H9 (cell line): ENCODE measurements around the gene LARP4B. TPM values are rescaled to one million over a fixed set of nuclear protein-coding genes. Genes with fewer than 3 reads are reported as not detected.

Experiments used
- DNase-seq: peaks from one replicate; pipeline ENCODE4 v3.0.0-alpha.2; 2017
- H2AFZ ChIP-seq: one replicate; pipeline ENCODE4 v1.6.1; 2013; ENCODE audit warnings: mild to moderate bottlenecking, low read length, control low read depth, moderate library complexity
- H2AK5ac ChIP-seq: 2 replicates; pipeline ENCODE4 v1.6.1; 2013; ENCODE audit warnings: low read length, control low read depth, mixed read lengths; ENCODE audit not compliant: insufficient read length
- H2BK120ac ChIP-seq: one replicate; pipeline ENCODE4 v1.6.1; 2013; ENCODE audit warnings: low read depth, mild to moderate bottlenecking, low read length, control low read depth, inconsistent platforms; ENCODE audit not compliant: poor library complexity, severe bottlenecking
- H2BK12ac ChIP-seq: 2 replicates; pipeline ENCODE4 v1.6.1; 2013; ENCODE audit warnings: low read length, control low read depth, mixed read lengths, low read depth; ENCODE audit not compliant: insufficient read length
- H2BK15ac ChIP-seq: 2 replicates; pipeline ENCODE4 v1.6.1; 2013; ENCODE audit warnings: low read depth, low read length, control low read depth
- H2BK20ac ChIP-seq: one replicate; pipeline ENCODE4 v1.6.1; 2013; ENCODE audit warnings: low read depth, mild to moderate bottlenecking, low read length, control low read depth, inconsistent platforms; ENCODE audit not compliant: poor library complexity, severe bottlenecking
- H2BK5ac ChIP-seq: 2 replicates; pipeline ENCODE4 v1.6.1; 2013; ENCODE audit warnings: low read length, control low read depth, mixed read lengths; ENCODE audit not compliant: insufficient read length
- H3K14ac ChIP-seq: 2 replicates; pipeline ENCODE4 v1.6.1; 2013; ENCODE audit warnings: low read length, control low read depth; ENCODE audit not compliant: insufficient read depth
- H3K18ac ChIP-seq: 2 replicates; pipeline ENCODE4 v1.6.1; 2013; ENCODE audit warnings: low read depth, mild to moderate bottlenecking, mixed read lengths, low read length, control low read depth; ENCODE audit not compliant: insufficient read length
- H3K23ac ChIP-seq: 2 replicates; pipeline ENCODE4 v1.6.1; 2013; ENCODE audit warnings: low read length, control low read depth, mixed read lengths, low read depth; ENCODE audit not compliant: insufficient read length
- H3K23me2 ChIP-seq: 2 replicates; pipeline ENCODE4 v1.6.1; 2013; ENCODE audit warnings: low read depth, mild to moderate bottlenecking, mixed read lengths, low read length, control low read depth; ENCODE audit not compliant: insufficient read length, poor library complexity, severe bottlenecking
- H3K27ac ChIP-seq: 2 replicates; pipeline ENCODE4 v1.5.1; 2013; ENCODE audit warnings: low read length, control low read depth, mixed read lengths, low read depth; ENCODE audit not compliant: insufficient read length
- H3K27me3 ChIP-seq: 2 replicates; pipeline ENCODE4 v1.6.1; 2013; ENCODE audit warnings: low read length, control low read depth, inconsistent platforms; ENCODE audit not compliant: insufficient read depth
- H3K4ac ChIP-seq: 2 replicates; pipeline ENCODE4 v1.6.1; 2013; ENCODE audit warnings: low read depth, mild to moderate bottlenecking, control low read depth, inconsistent platforms, low read length, moderate library complexity
- H3K4me1 ChIP-seq: 2 replicates; pipeline ENCODE4 v1.6.1; 2013; ENCODE audit warnings: low read length, control low read depth, inconsistent platforms; ENCODE audit not compliant: insufficient read depth
- H3K4me2 ChIP-seq: 2 replicates; pipeline ENCODE4 v1.6.1; 2013; ENCODE audit warnings: low read length, control low read depth, mixed read lengths; ENCODE audit not compliant: insufficient read length, insufficient read depth
- H3K56ac ChIP-seq: 2 replicates; pipeline ENCODE4 v1.6.1; 2013; ENCODE audit warnings: low read depth, mild to moderate bottlenecking, mixed read lengths, low read length, control low read depth; ENCODE audit not compliant: insufficient read length
- H3K79me1 ChIP-seq: 2 replicates; pipeline ENCODE4 v1.6.1; 2013; ENCODE audit warnings: low read depth, mild to moderate bottlenecking, moderate library complexity, low read length, control low read depth, inconsistent platforms; ENCODE audit not compliant: insufficient read depth, poor library complexity, severe bottlenecking
- H3K79me2 ChIP-seq: 2 replicates; pipeline ENCODE4 v1.6.1; 2013; ENCODE audit warnings: low read length, control low read depth, inconsistent platforms; ENCODE audit not compliant: insufficient read depth
- H3K9ac ChIP-seq: 2 replicates; pipeline ENCODE4 v1.6.1; 2013; ENCODE audit warnings: low read length, control low read depth, mixed read lengths; ENCODE audit not compliant: insufficient read length; ENCODE audit errors: extremely low read depth
- H3K9me3 ChIP-seq: one replicate; pipeline ENCODE4 v1.6.1; 2013; ENCODE audit warnings: low read depth, low read length, inconsistent platforms; ENCODE audit not compliant: control insufficient read depth
- H3T11ph ChIP-seq: one replicate; pipeline ENCODE4 v1.6.1; 2013; ENCODE audit warnings: mild to moderate bottlenecking, low read length, control low read depth, inconsistent platforms
- H4K20me1 ChIP-seq: one replicate; pipeline ENCODE4 v1.6.1; 2013; ENCODE audit not compliant: control insufficient read depth, insufficient read length, insufficient read depth
- H4K5ac ChIP-seq: 2 replicates; pipeline ENCODE4 v1.6.1; 2013; ENCODE audit warnings: low read depth, mild to moderate bottlenecking, mixed read lengths, low read length, control low read depth; ENCODE audit not compliant: insufficient read length
- H4K8ac ChIP-seq: replicated peaks from 2 replicates; pipeline ENCODE4 v1.6.1; 2013; ENCODE audit warnings: low read length, control low read depth, mixed read lengths, low read depth; ENCODE audit not compliant: insufficient read length
- H4K91ac ChIP-seq: 2 replicates; pipeline ENCODE4 v1.6.1; 2013; ENCODE audit warnings: low read depth, mild to moderate bottlenecking, moderate library complexity, mixed read lengths, low read length, control low read depth; ENCODE audit not compliant: insufficient read length
- H3K27ac Mint-ChIP-seq, 3 experiments: 2 replicates in 2 of 3; 3 replicates in 1 of 3; pipeline ENCODE4 v1.8.0; 2020 to 2021; ENCODE audit warnings: mixed read lengths in 3 of 3, mild to moderate bottlenecking in 1 of 3, moderate library complexity in 1 of 3
- H3K27me3 Mint-ChIP-seq: 2 replicates; pipeline ENCODE4 v1.8.0; 2021; ENCODE audit warnings: low read depth, mild to moderate bottlenecking, moderate library complexity, mixed read lengths
- H3K36me3 Mint-ChIP-seq, 3 experiments: 2 replicates in 2 of 3; 3 replicates in 1 of 3; pipeline ENCODE4 v1.8.0; 2020 to 2021; ENCODE audit warnings: low read depth in 3 of 3, mixed read lengths in 3 of 3; ENCODE audit not compliant: insufficient read depth in 1 of 3
- H3K4me1 Mint-ChIP-seq, 2 experiments: 2 replicates each; pipeline ENCODE4 v1.8.0; 2020; ENCODE audit warnings: mixed read lengths in 2 of 2
- H3K4me3 Mint-ChIP-seq, 2 experiments: 2 replicates in 1 of 2; 3 replicates in 1 of 2; pipeline ENCODE4 v1.8.0; 2020 to 2021; ENCODE audit warnings: mild to moderate bottlenecking in 2 of 2, mixed read lengths in 2 of 2, moderate library complexity in 1 of 2
- H3K9me3 Mint-ChIP-seq, 2 experiments: 2 replicates in 1 of 2; 3 replicates in 1 of 2; pipeline ENCODE4 v1.8.0; 2020; ENCODE audit warnings: mild to moderate bottlenecking in 2 of 2, mixed read lengths in 2 of 2, moderate library complexity in 1 of 2
- WGBS: extraction: QIAGEN DNeasy Blood & Tissue Kit; methylation state at CpG from one replicate; pipeline ENCODE4 v1.1.7; 2013; ENCODE audit warnings: missing lambda C conversion rate, low lambda C conversion rate, mixed read lengths; ENCODE audit not compliant: insufficient read length; ENCODE audit errors: extremely low coverage; 5-methylcytosine and 5-hydroxymethylcytosine counted together
- total RNA-seq: library from RNA; stranded (reverse); gene quantifications from 2 replicates; pipeline ENCODE4 v1.2.1, GENCODE V29; 2021
- TF ChIP-seq, protein P1 (sequence below): fragments of 200-600 bp; sonication (generic); conservative IDR thresholded peaks from 3 replicates; pipeline ENCODE4 v1.8.0; 2021; ENCODE audit warnings: antibody characterized with exemption, mild to moderate bottlenecking

Gene LARP4B
- total RNA-seq, 1 experiment from 2014 or later, result 88.9 TPM

DNA sequence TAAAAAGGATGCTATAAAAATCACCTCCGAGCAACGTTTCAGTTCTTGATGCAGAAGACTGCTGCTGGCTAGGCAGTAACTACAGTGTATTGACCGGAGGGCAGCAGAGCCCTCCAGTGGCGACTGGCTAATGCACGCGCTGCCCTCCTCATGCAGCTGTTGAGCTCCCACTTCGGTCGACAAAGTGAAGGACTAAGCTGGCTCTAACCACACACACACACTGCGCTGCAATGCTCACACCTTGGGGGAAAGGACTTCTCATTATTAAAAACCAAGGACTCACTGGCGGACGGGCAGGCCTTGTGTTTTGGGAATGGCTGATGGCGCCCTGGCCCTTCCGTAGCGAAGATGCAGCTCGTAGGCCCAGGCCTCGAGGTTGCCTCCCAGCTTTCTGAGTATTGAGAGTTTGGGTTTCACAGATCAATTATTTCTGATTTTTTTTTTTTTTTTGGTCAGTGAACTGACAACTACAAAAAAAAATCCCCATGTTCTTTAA is 121.1 kb downstream of the LARP4B start:
- Histone ChIP-seq H2BK5ac (no peak overlapping the region), H3K4ac (no peak overlapping the region), H3K14ac (no peak overlapping the region), H4K20me1 (peaks cover 2% of the 10 kb centered on the region), H2BK120ac (no peak overlapping the region), H3K23me2 (no peaks in the 10 kb centered on the region), H3K79me1 (no peaks in the 10 kb centered on the region), H4K5ac (no peak overlapping the region), H2AFZ (no peak overlapping the region), H3K27me3 (no peaks in the 10 kb centered on the region; the same call in 1 of the 2 replicates), H3K56ac (no peak overlapping the region), H3K18ac (no peak overlapping the region), H2BK20ac (no peak overlapping the region), H3K27ac (no peak overlapping the region), H3K23ac (no peak overlapping the region), H3K9ac (no peak overlapping the region), H3K79me2 (no peaks in the 10 kb centered on the region), H2AK5ac (no peak overlapping the region), H4K91ac (no peak overlapping the region), H2BK15ac (no peak overlapping the region), H3K9me3 (no peaks in the 10 kb centered on the region), H2BK12ac (no peak overlapping the region), H3K4me2 (no peak overlapping the region), H3T11ph (no peak overlapping the region), H3K4me1 (no peaks in the 10 kb centered on the region), H4K8ac (no peak overlapping the region)
- no peak for DNase-seq
- Mint-ChIP-seq H3K27ac (0 out of 7 replicates have a peak overlapping the region, but pooled peaks of 1 of the 3 experiments have one; percentile 51), H3K36me3 (peaks cover 35 to 79% (median 71%) of the 10 kb centered on the region in 3 experiments; a peak in 6 of 7 replicates), H3K27me3 (peaks cover 1% of the 10 kb centered on the region; the same call in 1 of the 2 replicates), H3K4me3 (no peak overlapping the region), H3K9me3 (no peaks in the 10 kb centered on the region), H3K4me1 (peaks cover 2 to 4% of the 10 kb centered on the region in 2 experiments; a peak in 1 of 4 replicates)
- WGBS, result no CpG with 5 or more reads among the region's 16 CpGs
- TF ChIP-seq, protein P1, sequence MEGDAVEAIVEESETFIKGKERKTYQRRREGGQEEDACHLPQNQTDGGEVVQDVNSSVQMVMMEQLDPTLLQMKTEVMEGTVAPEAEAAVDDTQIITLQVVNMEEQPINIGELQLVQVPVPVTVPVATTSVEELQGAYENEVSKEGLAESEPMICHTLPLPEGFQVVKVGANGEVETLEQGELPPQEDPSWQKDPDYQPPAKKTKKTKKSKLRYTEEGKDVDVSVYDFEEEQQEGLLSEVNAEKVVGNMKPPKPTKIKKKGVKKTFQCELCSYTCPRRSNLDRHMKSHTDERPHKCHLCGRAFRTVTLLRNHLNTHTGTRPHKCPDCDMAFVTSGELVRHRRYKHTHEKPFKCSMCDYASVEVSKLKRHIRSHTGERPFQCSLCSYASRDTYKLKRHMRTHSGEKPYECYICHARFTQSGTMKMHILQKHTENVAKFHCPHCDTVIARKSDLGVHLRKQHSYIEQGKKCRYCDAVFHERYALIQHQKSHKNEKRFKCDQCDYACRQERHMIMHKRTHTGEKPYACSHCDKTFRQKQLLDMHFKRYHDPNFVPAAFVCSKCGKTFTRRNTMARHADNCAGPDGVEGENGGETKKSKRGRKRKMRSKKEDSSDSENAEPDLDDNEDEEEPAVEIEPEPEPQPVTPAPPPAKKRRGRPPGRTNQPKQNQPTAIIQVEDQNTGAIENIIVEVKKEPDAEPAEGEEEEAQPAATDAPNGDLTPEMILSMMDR, result peak; percentile 65
